Putamen (tissue), 1 donor: ENCODE measurements around the gene EIF3K.
"Not testable (repeated sequence)": the region's sequence is repeated elsewhere in the genome, so short reads cannot be mapped to it uniquely, and the experiment has no call there.

Source experiments
- DNase-seq: peaks from one replicate; pipeline ENCODE4 v3.0.0-alpha.2; 2016; ENCODE audit warnings: low spot score

EIF3K gene

GRCh38 chr19:38618590-38619360 is at the start of gene EIF3K:
Gene EIF3K, plus strand, starts transcription at chr19:38619188. Its CDS starts 81 bp downstream, at chr19:38619269.
- peak; percentile 99 for DNase-seq

GRCh38 chr19:38569368-38569983 is 49.5 kb upstream of the EIF3K start:
- DNase-seq = no peak

- DNase-seq = no peak
These were observed 47.3 kb upstream of the EIF3K start for GRCh38 chr19:38571682-38572081.

- no peak for DNase-seq
These were observed 41.2 kb upstream of the EIF3K start for GRCh38 chr19:38577826-38578225.

GRCh38 chr19:38579304-38579703 is 39.7 kb upstream of the EIF3K start:
- not testable (repeated sequence) for DNase-seq

- no peak for DNase-seq
These were observed 38.9 kb upstream of the EIF3K start for GRCh38 chr19:38580080-38580479.

GRCh38 chr19:38583219-38583984 is 35.6 kb upstream of the EIF3K start:
- no peak for DNase-seq

- DNase-seq = no peak
These were observed 35.0 kb upstream of the EIF3K start for GRCh38 chr19:38583985-38584305.

- DNase-seq = no peak
These were observed 31.4 kb upstream of the EIF3K start for GRCh38 chr19:38587562-38587961.

GRCh38 chr19:38588041-38588440 is 30.9 kb upstream of the EIF3K start:
- DNase-seq = no peak

GRCh38 chr19:38592940-38593339 is 26.0 kb upstream of the EIF3K start:
- DNase-seq = no peak

GRCh38 chr19:38596057-38596981 is 22.7 kb upstream of the EIF3K start:
- DNase-seq = no peak

GRCh38 chr19:38597075-38597474 is 21.9 kb upstream of the EIF3K start:
- DNase-seq = no peak

GRCh38 chr19:38599722-38600121 is 19.3 kb upstream of the EIF3K start:
- no peak for DNase-seq

- not testable (repeated sequence) for DNase-seq
These were observed 16.1 kb upstream of the EIF3K start for GRCh38 chr19:38602856-38603255.

- DNase-seq = no peak
These were observed 12.9 kb upstream of the EIF3K start for GRCh38 chr19:38606131-38606530.

GRCh38 chr19:38614289-38614688 is 4.7 kb upstream of the EIF3K start:
- DNase-seq = no peak

- DNase-seq = no peak
These were observed 3.9 kb upstream of the EIF3K start for GRCh38 chr19:38615007-38615581.

GRCh38 chr19:38616265-38616664 is 2.7 kb upstream of the EIF3K start:
- DNase-seq = no peak

- DNase-seq = no peak
These were observed 1.7 kb upstream of the EIF3K start for GRCh38 chr19:38617283-38617763.
